OCI-LY3 (cell line): ENCODE data around the gene SIGLEC7.

ENCODE experiments used
- EZH2phosphoT487 ChIP-seq: fragments of 200-600 bp; shearing (Covaris generic); IDR thresholded peaks from 2 replicates; pipeline ENCODE4 v1.6.1; 2018; ENCODE audit warnings: antibody characterized with exemption, mixed run types, low read depth
- TF ChIP-seq, protein P1 (sequence below): fragments of 200-600, 300-600 bp; sonication (generic); IDR thresholded peaks from 2 replicates; pipeline ENCODE4 v1.5.1; 2014; ENCODE audit warnings: antibody characterized with exemption, low read length, low read depth

- TF ChIP-seq, protein P1, sequence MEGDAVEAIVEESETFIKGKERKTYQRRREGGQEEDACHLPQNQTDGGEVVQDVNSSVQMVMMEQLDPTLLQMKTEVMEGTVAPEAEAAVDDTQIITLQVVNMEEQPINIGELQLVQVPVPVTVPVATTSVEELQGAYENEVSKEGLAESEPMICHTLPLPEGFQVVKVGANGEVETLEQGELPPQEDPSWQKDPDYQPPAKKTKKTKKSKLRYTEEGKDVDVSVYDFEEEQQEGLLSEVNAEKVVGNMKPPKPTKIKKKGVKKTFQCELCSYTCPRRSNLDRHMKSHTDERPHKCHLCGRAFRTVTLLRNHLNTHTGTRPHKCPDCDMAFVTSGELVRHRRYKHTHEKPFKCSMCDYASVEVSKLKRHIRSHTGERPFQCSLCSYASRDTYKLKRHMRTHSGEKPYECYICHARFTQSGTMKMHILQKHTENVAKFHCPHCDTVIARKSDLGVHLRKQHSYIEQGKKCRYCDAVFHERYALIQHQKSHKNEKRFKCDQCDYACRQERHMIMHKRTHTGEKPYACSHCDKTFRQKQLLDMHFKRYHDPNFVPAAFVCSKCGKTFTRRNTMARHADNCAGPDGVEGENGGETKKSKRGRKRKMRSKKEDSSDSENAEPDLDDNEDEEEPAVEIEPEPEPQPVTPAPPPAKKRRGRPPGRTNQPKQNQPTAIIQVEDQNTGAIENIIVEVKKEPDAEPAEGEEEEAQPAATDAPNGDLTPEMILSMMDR, result no peak
- TF ChIP-seq EZH2phosphoT487, result no peak
These were observed 27.9 kb upstream of the SIGLEC7 start for GRCh38 chr19:51114087-51114729.
